DND-41 (cell line): Measurements from ENCODE around the gene UBE2QL1.

Experiments used
- ATAC-seq: fragments of 200-7000 bp; cut with Tn5 transposase; 3 replicates; pipeline ENCODE4 v1.9.1; 2021; ENCODE audit warnings: low read depth; ENCODE audit not compliant: insufficient read depth
- DNase-seq: peaks from one replicate; pipeline ENCODE4 v3.0.0-alpha.2; 2020
- H2AFZ ChIP-seq: 2 replicates; pipeline ENCODE4 v1.6.0; 2012; ENCODE audit warnings: low read depth, low read length
- H3K27ac ChIP-seq: 2 replicates; pipeline ENCODE4 v1.5.1; 2012; ENCODE audit warnings: low read length, inconsistent platforms
- H3K27me3 ChIP-seq: fragments of 200-600 bp; sonication (generic); 2 replicates; pipeline ENCODE4 v1.6.0; 2012; ENCODE audit warnings: low read length, mild to moderate bottlenecking, inconsistent platforms; ENCODE audit not compliant: insufficient read depth, poor library complexity
- H3K36me3 ChIP-seq: 2 replicates; pipeline ENCODE4 v1.5.1; 2012; ENCODE audit warnings: low read length, inconsistent platforms; ENCODE audit not compliant: insufficient read depth
- H3K4me1 ChIP-seq: 2 replicates; pipeline ENCODE4 v1.5.1; 2012; ENCODE audit warnings: mild to moderate bottlenecking, low read length; ENCODE audit not compliant: insufficient read depth
- H3K4me2 ChIP-seq: 2 replicates; pipeline ENCODE4 v1.6.0; 2012; ENCODE audit warnings: mild to moderate bottlenecking, moderate library complexity, low read length, inconsistent platforms; ENCODE audit not compliant: insufficient read depth
- H3K4me3 ChIP-seq, 2 experiments: fragments of 200-600 bp in 1 of 2; shearing (Covaris generic) in 1 of 2; 2 replicates each; pipeline ENCODE4 v1.5.1; 2012 to 2016; ENCODE audit warnings: inconsistent platforms in 2 of 2, low read length in 2 of 2, mild to moderate bottlenecking in 2 of 2, low read depth in 1 of 2, moderate library complexity in 1 of 2
- H3K79me2 ChIP-seq: 2 replicates; pipeline ENCODE4 v1.6.0; 2012; ENCODE audit warnings: low read length, inconsistent platforms; ENCODE audit not compliant: insufficient read depth
- H3K9ac ChIP-seq: 2 replicates; pipeline ENCODE4 v1.6.0; 2012; ENCODE audit warnings: low read depth, mild to moderate bottlenecking, inconsistent platforms, low read length, moderate library complexity
- H3K9me3 ChIP-seq: 2 replicates; pipeline ENCODE4 v1.5.1; 2012; ENCODE audit warnings: low read length, moderate library complexity, mild to moderate bottlenecking, inconsistent platforms; ENCODE audit not compliant: insufficient read depth, severe bottlenecking
- H4K20me1 ChIP-seq: 2 replicates; pipeline ENCODE4 v1.6.0; 2012; ENCODE audit warnings: low read length; ENCODE audit not compliant: insufficient read depth
- CTCF ChIP-seq: IDR thresholded peaks from 2 replicates; pipeline ENCODE4 v1.5.1; 2012; ENCODE audit warnings: borderline replicate concordance, low read length, moderate library complexity, mild to moderate bottlenecking; ENCODE audit not compliant: poor library complexity, severe bottlenecking; ENCODE audit errors: extremely low read depth
- EZH2 ChIP-seq: IDR thresholded peaks from 3 replicates; pipeline ENCODE4 v1.6.1; 2012; ENCODE audit warnings: borderline replicate concordance, low read depth, mild to moderate bottlenecking, moderate library complexity, low read length, inconsistent platforms; ENCODE audit not compliant: severe bottlenecking

UBE2QL1 gene

GRCh38 chr5:6480133-6481051 lies 31.7 kb downstream of the UBE2QL1 start:
- Histone ChIP-seq H3K9ac (no peak overlapping the region), H3K27ac (no peak overlapping the region)
- ATAC-seq = no peak

GRCh38 chr5:6482735-6483134 lies 34.1 kb downstream of the UBE2QL1 start:
- Histone ChIP-seq H3K4me2 (no peak overlapping the region), H3K4me3 (no peak overlapping the region), H3K36me3 (no peaks in the 10 kb centered on the region), H4K20me1 (no peaks in the 10 kb centered on the region), H2AFZ (no peak overlapping the region), H3K27me3 (peaks cover 6% of the 10 kb centered on the region), H3K9me3 (no peaks in the 10 kb centered on the region), H3K27ac (no peak overlapping the region), H3K9ac (no peak overlapping the region), H3K79me2 (no peaks in the 10 kb centered on the region), H3K4me1 (no peaks in the 10 kb centered on the region)
- DNase-seq = no peak
- no peak for ATAC-seq
- no peak for TF ChIP-seq EZH2
- TF ChIP-seq CTCF = no peak

More at GRCh38 chr5:6480133-6481051, 31.7 kb downstream of the UBE2QL1 start:
- Histone ChIP-seq H2AFZ (no peak overlapping the region), H3K4me3 (no peak overlapping the region), H3K9me3 (no peaks in the 10 kb centered on the region), H3K4me1 (no peaks in the 10 kb centered on the region), H3K27me3 (peaks cover 6% of the 10 kb centered on the region), H3K4me2 (no peak overlapping the region), H3K36me3 (no peaks in the 10 kb centered on the region), H4K20me1 (no peaks in the 10 kb centered on the region), H3K79me2 (no peaks in the 10 kb centered on the region)
- no peak for DNase-seq
- TF ChIP-seq CTCF (peak; percentile 19), EZH2 (no peak)

- no peak for ATAC-seq
- H3K36me3 ChIP-seq = no peaks in the 10 kb centered on the region
Observed at GRCh38 chr5:6483880-6484382, 35.3 kb downstream of the UBE2QL1 start.

More at GRCh38 chr5:6483880-6484382, 35.3 kb downstream of the UBE2QL1 start:
- H3K9ac ChIP-seq = no peak overlapping the region
- H2AFZ ChIP-seq = no peak overlapping the region
- H4K20me1 ChIP-seq = no peaks in the 10 kb centered on the region
- TF ChIP-seq CTCF = no peak
- TF ChIP-seq EZH2 = no peak
- H3K27ac ChIP-seq = no peak overlapping the region
- H3K4me3 ChIP-seq = no peak overlapping the region
- no peaks in the 10 kb centered on the region for H3K79me2 ChIP-seq
- H3K4me1 ChIP-seq = no peaks in the 10 kb centered on the region
- H3K9me3 ChIP-seq = no peaks in the 10 kb centered on the region
- H3K27me3 ChIP-seq = peaks cover 6% of the 10 kb centered on the region
- no peak for DNase-seq
- no peak overlapping the region for H3K4me2 ChIP-seq
